ENCODE data around the gene DNAJC1.
"Not testable (repeated sequence)": the region's sequence is repeated elsewhere in the genome, so short reads cannot be mapped to it uniquely, and the experiment has no call there.

Gene DNAJC1

DNA sequence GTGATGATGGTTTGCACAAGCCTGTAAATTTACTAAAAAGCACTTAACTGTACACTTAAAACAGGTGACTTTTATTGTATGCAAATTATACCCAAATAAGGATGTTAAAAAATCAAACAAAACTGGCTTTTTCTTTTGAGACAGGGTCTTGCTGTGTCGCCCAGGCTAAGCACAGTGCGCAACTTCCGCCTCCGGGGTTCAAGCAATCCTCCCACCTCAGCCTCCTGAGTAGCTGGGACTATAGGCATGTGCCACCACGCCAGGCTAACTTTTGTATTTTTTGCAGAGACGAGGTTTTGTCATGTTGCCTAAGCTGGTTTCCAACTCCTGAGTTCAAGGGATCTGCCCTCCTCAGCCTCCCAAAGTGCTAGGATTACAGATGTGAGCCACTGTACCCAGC lies 77.7 kb downstream of the DNAJC1 start:
- in situ Hi-C loops (cut with MboI; ENCODE audit: low sequenced_read_pairs) = loop anchor here (25.0 kb wide), 1 partner anchor 639 kb away; no protein-coding TSS in a partner anchor

DNA sequence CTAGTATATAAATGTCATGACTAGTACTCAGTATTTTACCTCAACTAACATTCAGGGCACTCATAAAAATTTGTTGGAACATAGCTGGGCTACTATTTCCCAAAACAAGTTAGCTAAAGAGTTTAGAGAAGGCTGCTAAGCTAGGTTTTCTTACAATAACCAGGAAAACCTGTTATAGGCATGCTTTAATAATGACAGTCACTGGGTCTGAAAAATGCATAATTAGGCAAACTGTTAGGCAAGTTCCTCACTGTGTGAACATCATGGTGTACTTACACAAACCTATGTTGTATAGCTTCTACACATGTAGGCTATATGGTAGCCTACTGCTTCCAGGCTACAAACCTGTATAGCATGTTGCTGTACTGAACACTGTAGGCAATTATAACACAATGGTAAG lies 79.0 kb downstream of the DNAJC1 start:
- in situ Hi-C loops (cut with MboI; ENCODE audit: low sequenced_read_pairs) = no loop called here

GRCh38 chr10:21920633-21921032 lies 82.9 kb downstream of the DNAJC1 start:
- in situ Hi-C loops (cut with MboI; ENCODE audit: low sequenced_read_pairs) = no loop called here

- in situ Hi-C loops (cut with MboI; ENCODE audit: low sequenced_read_pairs) = no loop called here
These were observed 83.6 kb downstream of the DNAJC1 start for GRCh38 chr10:21919906-21920305.

DNA sequence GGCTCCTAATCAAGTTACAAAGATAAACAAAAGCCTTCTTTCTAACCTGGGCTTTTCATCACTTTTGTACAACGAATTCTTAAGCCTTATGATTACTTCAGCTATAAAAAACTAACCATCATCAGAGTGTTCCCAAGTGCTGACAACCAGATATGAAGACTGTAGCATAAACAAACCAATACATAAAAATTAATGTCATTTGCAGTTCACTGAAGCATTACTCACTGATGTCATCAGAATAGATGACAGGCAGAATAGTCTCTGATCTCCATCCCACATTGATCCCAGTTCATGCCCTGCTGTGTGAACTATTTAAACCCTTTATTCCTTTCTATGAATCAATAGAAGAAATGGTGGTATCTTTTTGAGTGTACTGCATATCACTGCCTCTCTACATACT lies 84.4 kb downstream of the DNAJC1 start:
- in situ Hi-C loops (cut with MboI; ENCODE audit: low sequenced_read_pairs) = no loop called here

GRCh38 chr10:21912625-21913024 lies 90.9 kb downstream of the DNAJC1 start:
- in situ Hi-C loops (cut with MboI; ENCODE audit: low sequenced_read_pairs) = no loop called here

GRCh38 chr10:21910798-21911197 lies 92.7 kb downstream of the DNAJC1 start:
- in situ Hi-C loops (cut with MboI; ENCODE audit: low sequenced_read_pairs) = no loop called here

DNA sequence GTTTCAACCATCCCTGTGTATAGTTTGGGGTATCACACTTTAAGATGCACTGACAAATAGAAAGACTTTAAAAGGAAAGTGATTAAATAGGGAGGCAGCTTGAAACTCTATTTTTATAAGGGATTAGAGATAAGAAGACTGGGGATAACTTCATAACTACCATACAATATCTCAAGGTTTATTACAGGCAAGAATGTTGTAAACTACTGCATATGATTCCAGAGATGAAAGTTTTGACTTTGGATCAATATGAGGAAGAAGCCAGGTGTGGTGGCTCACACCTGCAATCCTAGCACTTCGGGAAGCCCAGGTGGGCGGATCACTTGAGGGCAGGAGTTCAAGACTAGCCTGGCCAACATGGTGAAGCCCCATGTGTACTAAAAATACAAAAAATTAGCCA lies 96.1 kb downstream of the DNAJC1 start:
- in situ Hi-C loops (cut with MboI; ENCODE audit: low sequenced_read_pairs) = no loop called here

DNA sequence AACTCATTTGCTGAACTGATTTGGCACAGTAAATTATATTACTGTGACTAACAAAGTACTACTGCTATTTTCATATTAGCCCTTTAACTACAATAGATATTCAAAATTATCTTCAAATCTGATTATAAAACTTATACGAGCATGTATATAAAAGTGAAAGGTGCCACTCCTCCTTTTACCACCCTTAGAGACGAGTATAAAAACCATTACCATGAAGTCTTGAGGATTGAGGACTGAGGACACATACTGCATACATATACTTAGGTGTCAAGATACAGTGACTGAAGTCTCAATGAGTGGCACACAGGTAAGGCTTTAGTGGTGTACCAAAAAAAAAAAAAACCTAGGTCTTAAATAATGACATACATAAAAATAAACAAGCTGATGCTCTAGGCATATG lies 98.6 kb downstream of the DNAJC1 start:
- in situ Hi-C loops (cut with MboI; ENCODE audit: low sequenced_read_pairs) = no loop called here

DNA sequence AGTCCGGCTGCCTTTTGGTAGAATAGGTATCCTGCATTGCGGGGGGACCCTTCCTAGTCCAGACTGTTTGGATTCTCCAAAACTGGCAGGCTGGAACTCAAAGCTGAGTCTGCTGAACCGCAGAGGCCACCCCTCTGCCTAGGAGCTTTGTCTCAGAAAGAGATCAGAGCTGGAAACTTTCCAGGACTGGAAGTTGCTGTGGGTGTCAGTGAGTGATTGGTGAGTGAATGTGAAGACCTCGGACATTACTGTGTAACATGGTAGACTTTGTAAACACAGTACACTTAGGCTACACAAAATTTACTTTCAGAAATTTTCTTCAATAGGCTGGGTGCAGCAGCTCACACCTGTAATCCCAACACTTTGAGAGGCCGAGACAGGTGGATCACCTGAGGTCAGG lies 103.8 kb downstream of the DNAJC1 start:
- in situ Hi-C loops (cut with MboI; ENCODE audit: low sequenced_read_pairs) = no loop called here

GRCh38 chr10:21895932-21896331 lies 107.6 kb downstream of the DNAJC1 start:
- in situ Hi-C loops (cut with MboI; ENCODE audit: low sequenced_read_pairs) = no loop called here

GRCh38 chr10:21894648-21895342 lies 108.7 kb downstream of the DNAJC1 start:
- in situ Hi-C loops (cut with MboI; ENCODE audit: low sequenced_read_pairs) = no loop called here

DNA sequence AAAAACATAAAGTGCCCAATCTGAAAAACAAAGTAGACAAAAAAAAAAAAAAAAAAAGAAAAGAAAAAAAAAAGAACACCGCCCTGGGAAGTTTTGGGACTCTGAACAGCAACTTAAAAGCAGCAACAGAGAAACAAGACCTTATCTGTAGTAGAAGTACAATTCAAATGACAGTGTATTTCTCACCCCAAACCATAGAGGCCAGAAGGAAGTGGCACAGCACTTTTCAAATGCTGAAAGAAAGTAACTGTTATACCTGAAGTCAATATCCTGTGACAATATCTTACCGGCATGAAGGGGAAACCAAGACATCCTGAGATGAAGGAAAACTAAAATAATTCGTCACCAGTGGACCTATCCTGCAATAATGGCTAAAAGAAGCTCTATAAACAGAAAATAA lies 112.1 kb downstream of the DNAJC1 start:
- in situ Hi-C loops (cut with MboI; ENCODE audit: low sequenced_read_pairs) = no loop called here

GRCh38 chr10:21889477-21890275 lies 113.9 kb downstream of the DNAJC1 start:
- in situ Hi-C loops (cut with MboI; ENCODE audit: low sequenced_read_pairs) = no loop called here

- in situ Hi-C loops (cut with MboI; ENCODE audit: low sequenced_read_pairs) = no loop called here
These were observed 114.6 kb downstream of the DNAJC1 start for GRCh38 chr10:21888959-21889358.

DNA sequence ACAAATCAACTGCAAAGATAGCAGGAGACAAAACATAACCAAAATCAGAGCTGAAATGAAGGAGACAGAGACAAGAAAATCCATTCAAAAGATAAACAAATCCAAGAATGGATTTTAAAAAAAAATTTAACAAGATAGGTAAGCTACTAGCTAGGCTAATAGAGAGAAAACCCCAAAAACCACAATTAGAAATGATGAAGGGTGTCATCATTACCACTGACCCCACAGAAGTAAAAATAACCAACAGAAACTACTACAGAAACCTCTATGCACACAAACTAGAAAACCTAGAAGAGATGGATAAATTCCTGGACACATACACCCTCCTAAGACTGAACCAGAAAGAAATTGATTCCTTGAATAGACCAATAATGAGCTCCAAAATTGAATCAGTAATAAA lies 117.6 kb downstream of the DNAJC1 start:
- in situ Hi-C loops (cut with MboI; ENCODE audit: low sequenced_read_pairs) = no loop called here

- in situ Hi-C loops (cut with MboI; ENCODE audit: low sequenced_read_pairs) = no loop called here
These were observed 130.3 kb downstream of the DNAJC1 start for GRCh38 chr10:21873198-21873597.

DNA sequence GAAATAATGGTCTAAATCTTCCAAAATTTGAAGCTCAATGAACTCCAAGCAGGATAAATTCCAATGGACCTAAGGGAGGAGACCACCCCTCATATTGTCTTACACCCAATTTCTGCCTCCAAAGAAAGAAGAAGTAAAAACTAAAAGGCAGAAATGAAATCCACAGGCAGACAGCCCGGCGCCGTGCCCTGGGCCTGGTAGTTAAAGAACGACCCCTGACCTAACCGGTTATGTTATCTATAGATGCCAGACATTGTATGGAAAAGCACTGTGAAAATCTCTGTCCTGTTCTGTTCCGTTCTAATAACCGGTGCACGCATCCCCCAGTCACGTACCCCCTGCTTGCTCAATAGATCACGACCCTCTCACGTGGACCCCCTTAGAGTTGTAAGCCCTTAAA lies 130.8 kb downstream of the DNAJC1 start:
- in situ Hi-C loops (cut with MboI; ENCODE audit: low sequenced_read_pairs) = not testable (repeated sequence)

DNA sequence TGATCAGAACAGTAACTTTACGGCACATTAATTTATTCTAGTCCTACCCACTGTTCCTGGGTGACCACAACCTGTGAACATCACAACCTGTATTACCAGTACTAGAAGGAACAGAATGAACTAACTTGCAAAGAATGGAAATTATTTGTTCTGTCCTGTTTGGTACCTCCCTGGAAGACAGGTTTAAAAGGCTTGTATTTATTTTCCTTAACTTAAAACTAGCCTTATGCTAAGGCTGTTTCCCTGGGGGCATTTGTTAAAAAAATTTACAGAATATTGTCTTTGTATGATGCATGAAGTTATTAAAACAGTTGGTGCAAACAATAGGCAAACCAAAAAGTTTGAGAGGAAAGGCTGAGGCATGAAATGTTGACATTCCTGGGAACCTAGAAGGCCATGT lies 132.7 kb downstream of the DNAJC1 start:
- in situ Hi-C loops (cut with MboI; ENCODE audit: low sequenced_read_pairs) = no loop called here

DNA sequence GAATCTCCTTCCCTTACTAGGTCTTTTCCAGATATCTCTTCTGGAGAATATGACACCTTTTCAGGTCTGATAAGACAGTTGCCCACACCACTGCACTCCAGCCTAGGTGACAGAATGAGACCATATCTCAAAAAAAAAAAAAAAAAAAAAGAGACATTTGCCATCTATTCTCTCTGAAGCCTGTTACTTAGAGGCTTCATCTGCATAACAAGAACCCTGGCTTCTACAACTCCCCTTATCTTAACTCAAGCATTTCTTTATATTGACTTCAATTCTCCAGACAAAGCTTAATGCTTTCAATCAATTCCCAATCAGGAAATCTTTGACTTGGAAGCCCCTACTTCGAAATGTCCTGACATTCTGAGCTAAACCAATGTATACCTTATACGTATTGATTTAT lies 134.4 kb downstream of the DNAJC1 start:
- in situ Hi-C loops (cut with MboI; ENCODE audit: low sequenced_read_pairs) = not testable (repeated sequence)

DNA sequence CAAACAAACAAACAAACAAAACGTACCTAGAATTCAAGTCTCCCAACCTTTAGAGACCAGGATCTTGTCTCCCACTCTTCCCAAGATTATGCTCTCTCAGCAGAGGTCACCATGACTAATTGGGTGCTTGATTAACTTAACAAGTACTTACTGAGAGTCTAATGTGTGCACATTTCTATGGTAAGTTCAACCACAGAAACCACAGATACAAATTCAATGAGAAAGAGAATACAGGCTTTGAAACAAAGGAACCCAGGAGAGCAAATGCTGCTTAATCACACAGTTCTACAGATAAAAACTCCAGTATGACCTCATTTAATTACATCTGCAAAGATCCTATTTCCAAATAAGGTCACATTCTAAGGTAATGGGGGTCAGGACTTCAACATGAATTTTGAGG lies 142.8 kb downstream of the DNAJC1 start:
- in situ Hi-C loops (cut with MboI; ENCODE audit: low sequenced_read_pairs) = no loop called here

- in situ Hi-C loops (cut with MboI; ENCODE audit: low sequenced_read_pairs) = no loop called here
These were observed 145.1 kb downstream of the DNAJC1 start for GRCh38 chr10:21858455-21858854.
